Trophoblast cell (in vitro differentiated cells and primary cell): Measurements from ENCODE around the gene CIT.

ENCODE experiments used
- DNase-seq, 2 donors: peaks; one replicate each; pipeline ENCODE4 v3.0.0-alpha.2; 2016
- H2AFZ ChIP-seq: 2 replicates; pipeline ENCODE4 v1.6.1; 2013; ENCODE audit warnings: low read length, moderate library complexity, mild to moderate bottlenecking; ENCODE audit not compliant: insufficient read depth, poor library complexity
- H2AK5ac ChIP-seq: 2 replicates; pipeline ENCODE4 v1.6.1; 2013; ENCODE audit warnings: mild to moderate bottlenecking, low read length
- H2BK120ac ChIP-seq: 2 replicates; pipeline ENCODE4 v1.6.1; 2013; ENCODE audit warnings: low read length, mild to moderate bottlenecking, moderate library complexity; ENCODE audit not compliant: insufficient read depth, poor library complexity
- H2BK12ac ChIP-seq: 2 replicates; pipeline ENCODE4 v1.6.1; 2013; ENCODE audit warnings: mild to moderate bottlenecking, low read length, moderate library complexity
- H2BK5ac ChIP-seq: 2 replicates; pipeline ENCODE4 v1.6.1; 2013; ENCODE audit warnings: low read length, low read depth, moderate library complexity, mild to moderate bottlenecking; ENCODE audit not compliant: poor library complexity
- H3K14ac ChIP-seq: 2 replicates; pipeline ENCODE4 v1.6.1; 2013; ENCODE audit warnings: mild to moderate bottlenecking, low read length
- H3K18ac ChIP-seq: 2 replicates; pipeline ENCODE4 v1.6.1; 2013; ENCODE audit warnings: mild to moderate bottlenecking, low read length
- H3K23ac ChIP-seq: 2 replicates; pipeline ENCODE4 v1.6.1; 2013; ENCODE audit warnings: low read length
- H3K27ac ChIP-seq: 2 replicates; pipeline ENCODE4 v1.5.1; 2013; ENCODE audit warnings: low read depth, mild to moderate bottlenecking, inconsistent platforms, low read length, moderate library complexity
- H3K27me3 ChIP-seq: 2 replicates; pipeline ENCODE4 v1.6.1; 2013; ENCODE audit warnings: inconsistent platforms, mild to moderate bottlenecking, low read length, moderate library complexity; ENCODE audit not compliant: insufficient read depth
- H3K36me3 ChIP-seq, 2 experiments: 1 replicate in 1 of 2; 2 replicates in 1 of 2; pipeline ENCODE4 v1.6.1; 2013; ENCODE audit warnings: low read length in 2 of 2, mild to moderate bottlenecking in 2 of 2, moderate library complexity in 1 of 2; ENCODE audit not compliant: insufficient read depth in 2 of 2, control insufficient read depth in 1 of 2
- H3K4ac ChIP-seq: 2 replicates; pipeline ENCODE4 v1.6.1; 2013; ENCODE audit warnings: low read depth, mild to moderate bottlenecking, low read length, moderate library complexity
- H3K4me1 ChIP-seq, 2 experiments: 1 replicate in 1 of 2; 2 replicates in 1 of 2; pipeline ENCODE4 v1.6.1; 2013; ENCODE audit warnings: low read length in 2 of 2, mild to moderate bottlenecking in 2 of 2, moderate library complexity in 1 of 2; ENCODE audit not compliant: insufficient read depth in 2 of 2, control insufficient read depth in 1 of 2
- H3K4me2 ChIP-seq: 2 replicates; pipeline ENCODE4 v1.6.1; 2013; ENCODE audit warnings: inconsistent platforms, mild to moderate bottlenecking, low read length, moderate library complexity
- H3K4me3 ChIP-seq: 2 replicates; pipeline ENCODE4 v1.5.1; 2013; ENCODE audit warnings: mild to moderate bottlenecking, low read depth, low read length, inconsistent platforms
- H3K79me1 ChIP-seq: one replicate; pipeline ENCODE4 v1.6.1; 2013; ENCODE audit warnings: low read length
- H3K79me2 ChIP-seq: 2 replicates; pipeline ENCODE4 v1.6.1; 2013; ENCODE audit warnings: low read length, mild to moderate bottlenecking; ENCODE audit not compliant: control insufficient read depth, insufficient read depth, poor library complexity
- H3K9ac ChIP-seq: 2 replicates; pipeline ENCODE4 v1.6.1; 2013; ENCODE audit warnings: mild to moderate bottlenecking, low read length
- H3K9me3 ChIP-seq: 2 replicates; pipeline ENCODE4 v1.6.1; 2013; ENCODE audit warnings: low read depth, mild to moderate bottlenecking, control low read depth, inconsistent platforms, low read length; ENCODE audit not compliant: insufficient read depth
- H4K12ac ChIP-seq: 2 replicates; pipeline ENCODE4 v1.6.1; 2013; ENCODE audit warnings: low read depth, mild to moderate bottlenecking, low read length, moderate library complexity
- H4K8ac ChIP-seq: 2 replicates; pipeline ENCODE4 v1.6.1; 2013; ENCODE audit warnings: low read depth, mild to moderate bottlenecking, low read length, moderate library complexity
- H4K91ac ChIP-seq: one replicate; pipeline ENCODE4 v1.6.1; 2013; ENCODE audit warnings: low read depth, mild to moderate bottlenecking, low read length, moderate library complexity
- WGBS: extraction: QIAGEN DNeasy Blood & Tissue Kit; methylation state at CpG from one replicate; pipeline ENCODE4 v1.1.7; 2013; ENCODE audit warnings: missing lambda C conversion rate; ENCODE audit not compliant: insufficient read length, insufficient coverage; ENCODE audit errors: extremely low coverage; 5-methylcytosine and 5-hydroxymethylcytosine counted together

The CIT gene

DNA sequence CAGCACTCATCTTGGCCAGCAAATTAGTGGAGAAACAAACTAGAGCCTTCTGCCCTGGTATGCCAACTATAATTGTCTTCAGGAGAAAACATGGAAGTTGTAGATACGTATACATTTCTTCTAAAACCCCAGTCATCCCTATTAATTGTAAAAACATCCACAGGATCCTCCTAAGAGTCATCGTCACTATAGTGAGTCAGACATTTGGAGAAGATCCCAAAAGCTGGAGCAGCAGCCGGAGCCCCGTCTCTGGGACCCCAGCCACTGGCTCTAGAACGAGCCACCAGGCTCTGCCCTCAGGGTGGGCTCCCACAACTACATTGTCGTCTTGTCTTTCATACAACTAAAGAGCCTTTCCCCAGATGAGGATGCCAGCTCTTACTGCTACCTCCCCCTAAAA is 193.7 kb downstream of the CIT start:
- Histone ChIP-seq H3K4me3 (no peak overlapping the region), H3K36me3 (peaks cover 35 to 45% of the 10 kb centered on the region in 2 experiments), H3K9me3 (no peaks in the 10 kb centered on the region), H3K27ac (no peak overlapping the region), H3K9ac (no peak overlapping the region), H2BK120ac (no peak overlapping the region), H4K12ac (no peak overlapping the region), H4K91ac (no peak overlapping the region), H2AFZ (no peak overlapping the region), H4K8ac (no peak overlapping the region), H3K4ac (no peak overlapping the region), H3K79me2 (no peaks in the 10 kb centered on the region), H3K14ac (no peak overlapping the region), H2BK12ac (no peak overlapping the region), H2AK5ac (no peak overlapping the region), H3K27me3 (no peaks in the 10 kb centered on the region), H3K23ac (no peak overlapping the region), H3K18ac (no peak overlapping the region), H3K4me1 (peaks cover 0 to 2% of the 10 kb centered on the region in 2 experiments), H3K4me2 (no peak overlapping the region), H2BK5ac (no peak overlapping the region), H3K79me1 (no peaks in the 10 kb centered on the region)
- DNase-seq, result no peak
- WGBS, result no CpG with 5 or more reads among the region's 6 CpGs

GRCh38 chr12:119682639-119683252 is 194.4 kb downstream of the CIT start:
- Histone ChIP-seq H3K79me1 (no peaks in the 10 kb centered on the region), H3K4ac (no peak overlapping the region), H3K9me3 (no peaks in the 10 kb centered on the region), H4K91ac (no peak overlapping the region), H3K79me2 (no peaks in the 10 kb centered on the region), H2BK5ac (no peak overlapping the region), H3K9ac (no peak overlapping the region), H3K4me2 (no peak overlapping the region), H2BK120ac (no peak overlapping the region), H2AFZ (no peak overlapping the region), H4K8ac (no peak overlapping the region), H3K4me3 (no peak overlapping the region), H3K4me1 (peaks cover 0 to 3% of the 10 kb centered on the region in 2 experiments), H4K12ac (no peak overlapping the region), H3K18ac (no peak overlapping the region), H3K27ac (no peak overlapping the region), H3K14ac (no peak overlapping the region), H3K23ac (no peak overlapping the region), H2BK12ac (no peak overlapping the region), H3K27me3 (no peaks in the 10 kb centered on the region), H2AK5ac (no peak overlapping the region), H3K36me3 (peaks cover 36 to 42% of the 10 kb centered on the region in 2 experiments)
- DNase-seq, result peak in 1 of 2 donors; percentile 4
- no CpG with 5 or more reads among the region's 3 CpGs for WGBS

GRCh38 chr12:119681728-119682638 is 195.1 kb downstream of the CIT start:
- Histone ChIP-seq H4K12ac (no peak overlapping the region), H3K9ac (no peak overlapping the region), H4K8ac (no peak overlapping the region), H3K23ac (no peak overlapping the region), H3K27me3 (no peaks in the 10 kb centered on the region), H2AFZ (no peak overlapping the region), H3K79me1 (no peaks in the 10 kb centered on the region), H4K91ac (no peak overlapping the region), H2BK12ac (no peak overlapping the region), H3K14ac (no peak overlapping the region), H3K4me1 (peaks cover 0 to 3% of the 10 kb centered on the region in 2 experiments), H2BK120ac (no peak overlapping the region), H2AK5ac (no peak overlapping the region), H3K79me2 (no peaks in the 10 kb centered on the region), H3K4me2 (no peak overlapping the region), H3K27ac (no peak overlapping the region), H2BK5ac (no peak overlapping the region), H3K4ac (no peak overlapping the region), H3K4me3 (no peak overlapping the region), H3K18ac (no peak overlapping the region), H3K9me3 (no peaks in the 10 kb centered on the region), H3K36me3 (peaks cover 35 to 46% of the 10 kb centered on the region in 2 experiments)
- DNase-seq, result peak in 1 of 2 donors; percentile 3
- WGBS, result no CpG with 5 or more reads among the region's 9 CpGs

DNA sequence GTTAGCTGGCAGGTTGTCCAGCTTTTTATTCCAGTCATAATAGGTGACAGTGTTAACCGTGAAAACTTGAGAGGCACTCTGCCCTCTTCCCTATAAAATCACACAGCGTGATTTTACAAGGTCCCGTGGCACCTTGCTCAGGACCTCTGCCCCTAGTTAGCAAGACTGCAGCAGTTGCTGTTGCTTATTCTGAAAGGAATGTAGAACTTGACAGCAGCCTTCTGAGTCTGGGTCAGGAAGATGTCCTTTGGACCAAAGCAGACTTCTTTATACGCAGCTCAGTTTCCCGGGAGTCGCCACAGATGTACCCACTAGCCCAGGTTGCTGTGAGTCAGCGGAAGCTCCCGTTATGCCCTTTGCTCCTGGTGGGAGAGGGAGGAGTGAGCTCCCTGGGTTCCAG is 196.0 kb downstream of the CIT start:
- H2BK12ac ChIP-seq, result no peak overlapping the region
- no peak overlapping the region for H3K4me2 ChIP-seq
- no peaks in the 10 kb centered on the region for H3K79me1 ChIP-seq
- DNase-seq, result no peak
- no peak overlapping the region for H3K23ac ChIP-seq
- H3K27me3 ChIP-seq, result no peaks in the 10 kb centered on the region
- H3K14ac ChIP-seq, result no peak overlapping the region
- no peak overlapping the region for H2AFZ ChIP-seq
- H3K4me3 ChIP-seq, result no peak overlapping the region
- no peak overlapping the region for H3K27ac ChIP-seq
- no peaks in the 10 kb centered on the region for H3K9me3 ChIP-seq
- no peak overlapping the region for H4K91ac ChIP-seq
- H2BK5ac ChIP-seq, result no peak overlapping the region
- no peak overlapping the region for H2AK5ac ChIP-seq
- no peak overlapping the region for H2BK120ac ChIP-seq
- WGBS, result no CpG with 5 or more reads among the region's 8 CpGs
- H3K9ac ChIP-seq, result no peak overlapping the region
- peaks cover 34 to 48% of the 10 kb centered on the region in 2 experiments for H3K36me3 ChIP-seq
- H4K8ac ChIP-seq, result no peak overlapping the region
- no peaks in the 10 kb centered on the region for H3K79me2 ChIP-seq
- H4K12ac ChIP-seq, result no peak overlapping the region
- H3K4me1 ChIP-seq, result peaks cover 0 to 3% of the 10 kb centered on the region in 2 experiments
- no peak overlapping the region for H3K18ac ChIP-seq
- no peak overlapping the region for H3K4ac ChIP-seq
